HG02571 (cell line): ENCODE data around the gene KRTAP5-2.

ENCODE experiments used
- ATAC-seq: cut with Tn5 transposase; IDR thresholded peaks from one replicate; pipeline ENCODE4 v1.9.1; 2021; ENCODE audit warnings: mild to moderate bottlenecking, moderate library complexity; ENCODE audit not compliant: unreplicated experiment

KRTAP5-2 gene

GRCh38 chr11:1568441-1568911 is 29.6 kb downstream of the KRTAP5-2 start:
- no peak for ATAC-seq

DNA sequence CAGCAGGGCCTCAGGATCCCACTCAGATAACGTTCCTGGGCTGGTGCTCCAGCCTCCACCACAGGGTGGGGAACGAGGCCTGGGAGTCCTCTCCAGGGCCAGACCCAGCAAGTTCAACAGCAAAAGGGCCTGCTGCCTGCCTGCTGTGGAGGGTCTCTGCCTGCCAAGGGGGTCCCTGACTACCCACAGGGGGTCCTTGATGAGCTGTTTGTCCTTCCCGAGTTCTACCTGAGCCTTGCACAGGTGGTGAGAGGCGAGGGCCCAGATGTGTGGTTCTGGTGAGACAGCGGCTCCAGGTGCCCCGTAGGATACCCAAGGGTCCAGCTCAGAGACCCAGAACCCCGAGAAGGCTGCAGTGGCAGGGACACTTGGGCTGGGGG is 30.4 kb downstream of the KRTAP5-2 start:
- no peak for ATAC-seq

GRCh38 chr11:1567052-1567720 is 30.9 kb downstream of the KRTAP5-2 start:
- no peak for ATAC-seq

DNA sequence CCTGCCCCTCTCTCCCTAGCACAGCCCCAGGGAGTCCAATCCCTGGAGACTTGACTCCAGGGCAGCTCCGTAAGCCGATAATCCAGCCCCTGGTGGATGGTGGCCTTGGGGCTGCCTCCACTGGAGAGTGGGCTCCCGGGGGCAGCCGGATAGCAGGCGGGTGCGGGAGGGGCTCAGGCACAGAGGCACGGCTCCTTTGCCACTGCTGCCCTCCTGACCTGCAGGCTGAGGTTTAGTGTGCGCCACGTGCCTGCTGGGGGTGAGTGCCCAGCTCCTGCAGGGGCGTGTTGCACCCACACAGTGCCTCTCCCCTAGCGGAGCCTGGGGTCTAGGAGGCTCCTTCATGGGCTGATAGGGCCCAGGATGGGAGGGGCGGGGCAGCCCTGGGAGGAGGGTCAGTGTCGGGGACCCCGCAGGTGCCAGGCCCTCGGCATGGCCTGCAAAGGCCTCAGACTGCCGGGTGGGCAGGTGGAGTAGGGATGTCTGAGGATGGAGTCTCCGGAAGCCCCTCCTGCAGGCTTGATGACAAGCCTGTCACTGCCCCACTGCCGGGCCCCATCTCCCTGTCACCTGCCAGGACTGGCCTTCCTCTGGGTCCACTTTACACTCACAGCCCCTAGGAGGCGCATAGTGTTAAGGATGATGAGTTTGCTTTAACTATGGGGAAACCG is 31.6 kb downstream of the KRTAP5-2 start:
- no peak for ATAC-seq

- no peak for ATAC-seq
These were observed 32.2 kb downstream of the KRTAP5-2 start for GRCh38 chr11:1565904-1566247.

GRCh38 chr11:1565173-1565903 is 32.8 kb downstream of the KRTAP5-2 start:
- ATAC-seq = no peak

DNA sequence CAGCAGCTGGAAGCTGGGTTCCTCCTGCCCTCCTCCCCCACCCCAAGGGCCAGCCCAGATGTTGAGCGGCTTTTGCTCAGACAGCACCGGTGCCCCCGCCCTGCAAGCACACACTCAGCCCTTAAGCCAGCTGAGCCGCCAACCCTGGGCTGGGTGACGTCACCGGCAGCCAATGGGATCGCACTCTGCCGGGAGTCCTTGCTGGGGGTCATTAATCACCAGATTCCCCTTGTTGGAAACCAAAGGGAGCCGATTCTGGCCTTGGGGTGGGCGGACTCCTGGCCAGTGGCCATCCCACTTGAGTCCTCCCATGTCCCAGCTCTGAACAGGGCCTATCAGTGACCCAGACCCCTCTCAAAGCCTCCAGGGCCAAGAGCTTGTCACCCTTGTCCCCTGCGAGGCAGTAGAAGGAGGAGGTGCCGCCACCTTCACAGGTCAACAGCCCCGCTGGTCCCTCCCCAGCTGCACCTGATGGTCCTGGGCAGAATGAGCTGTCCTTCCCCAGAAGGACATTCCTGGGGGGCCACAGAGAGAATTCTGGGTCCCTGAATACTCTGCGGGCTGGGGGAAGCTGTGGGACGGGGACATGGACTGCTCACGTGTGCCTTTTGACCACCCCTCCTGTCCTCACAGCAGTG is 33.4 kb downstream of the KRTAP5-2 start:
- ATAC-seq = no peak

- no peak for ATAC-seq
These were observed 34.2 kb downstream of the KRTAP5-2 start for GRCh38 chr11:1563697-1564534.

DNA sequence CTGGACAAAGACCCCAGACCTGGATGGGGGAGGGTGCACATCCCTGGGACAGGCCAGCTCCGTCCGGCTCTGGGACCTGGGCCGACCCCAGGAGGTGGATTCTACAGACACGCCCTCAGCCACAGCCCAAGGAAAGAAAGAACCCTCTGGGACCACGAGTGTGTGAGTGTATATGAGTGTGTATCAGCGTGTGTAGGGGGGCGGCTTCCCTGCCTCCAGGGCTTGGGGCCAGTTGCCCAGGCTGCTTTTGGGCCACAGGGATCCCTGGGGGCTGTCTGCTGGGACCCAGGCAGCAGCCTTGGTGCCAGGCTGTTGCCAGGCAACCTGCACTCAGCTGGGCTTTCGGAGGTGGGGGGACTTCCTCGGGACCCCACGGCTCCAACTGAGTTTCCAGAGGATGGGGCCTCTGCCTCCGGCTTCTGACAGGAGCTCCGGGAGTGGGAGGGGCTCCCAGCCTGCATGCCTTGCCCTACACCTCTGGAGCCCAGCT is 34.9 kb downstream of the KRTAP5-2 start:
- ATAC-seq = no peak

DNA sequence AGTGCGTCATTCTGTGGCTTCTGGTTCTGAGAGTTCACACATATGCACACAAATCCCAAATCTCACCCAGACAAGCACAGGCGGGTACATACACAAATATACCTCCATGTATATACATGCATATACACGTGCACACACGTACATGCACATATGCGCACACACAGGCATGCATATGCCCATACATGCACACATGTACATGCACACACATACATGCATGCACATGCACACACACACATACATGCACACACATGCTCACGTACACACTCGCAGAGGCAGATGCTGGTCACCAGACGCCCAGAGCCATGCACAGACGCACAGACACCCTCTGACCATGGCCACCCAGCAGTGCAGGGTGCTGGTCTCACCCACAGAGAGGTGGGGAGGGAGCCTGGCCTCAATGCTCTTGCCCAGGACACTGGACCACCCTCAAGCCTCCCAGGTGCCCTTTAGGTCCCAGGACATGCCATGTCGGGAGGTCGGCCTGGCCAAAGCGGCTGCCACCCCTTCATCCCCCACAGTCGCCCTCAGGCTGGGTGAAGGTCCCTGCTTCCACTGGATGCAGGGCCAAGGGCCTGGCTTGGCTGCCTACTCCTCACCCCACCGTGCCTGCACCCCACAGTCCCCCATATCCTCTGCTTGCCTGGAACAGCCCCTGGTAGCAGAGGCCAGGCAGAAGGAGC is 35.5 kb downstream of the KRTAP5-2 start:
- no peak for ATAC-seq

GRCh38 chr11:1561955-1562354 is 36.1 kb downstream of the KRTAP5-2 start:
- ATAC-seq = no peak

DNA sequence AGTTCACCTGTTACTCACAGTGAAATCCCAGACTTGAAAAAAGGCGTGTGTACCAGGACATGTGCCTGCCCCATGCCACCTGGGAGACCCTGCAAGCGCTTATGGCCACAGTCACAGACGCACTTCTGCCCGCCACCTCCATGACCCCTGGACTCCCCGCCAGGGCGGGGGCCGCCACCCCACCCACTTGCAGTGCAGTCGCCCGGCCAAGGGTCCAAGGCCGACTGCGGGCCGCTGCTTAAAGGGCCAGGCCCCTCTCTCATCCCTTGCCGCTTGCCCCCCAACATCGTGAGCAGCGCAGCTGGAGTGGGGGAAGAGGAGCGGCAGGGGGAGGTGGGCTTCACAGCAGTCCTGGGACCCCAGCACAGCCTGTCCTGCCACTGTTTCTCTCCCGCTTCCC is 36.8 kb downstream of the KRTAP5-2 start:
- no peak for ATAC-seq

GRCh38 chr11:1560649-1561251 is 37.3 kb downstream of the KRTAP5-2 start:
- no peak for ATAC-seq

- ATAC-seq = no peak
These were observed 38.0 kb downstream of the KRTAP5-2 start for GRCh38 chr11:1560002-1560648.

DNA sequence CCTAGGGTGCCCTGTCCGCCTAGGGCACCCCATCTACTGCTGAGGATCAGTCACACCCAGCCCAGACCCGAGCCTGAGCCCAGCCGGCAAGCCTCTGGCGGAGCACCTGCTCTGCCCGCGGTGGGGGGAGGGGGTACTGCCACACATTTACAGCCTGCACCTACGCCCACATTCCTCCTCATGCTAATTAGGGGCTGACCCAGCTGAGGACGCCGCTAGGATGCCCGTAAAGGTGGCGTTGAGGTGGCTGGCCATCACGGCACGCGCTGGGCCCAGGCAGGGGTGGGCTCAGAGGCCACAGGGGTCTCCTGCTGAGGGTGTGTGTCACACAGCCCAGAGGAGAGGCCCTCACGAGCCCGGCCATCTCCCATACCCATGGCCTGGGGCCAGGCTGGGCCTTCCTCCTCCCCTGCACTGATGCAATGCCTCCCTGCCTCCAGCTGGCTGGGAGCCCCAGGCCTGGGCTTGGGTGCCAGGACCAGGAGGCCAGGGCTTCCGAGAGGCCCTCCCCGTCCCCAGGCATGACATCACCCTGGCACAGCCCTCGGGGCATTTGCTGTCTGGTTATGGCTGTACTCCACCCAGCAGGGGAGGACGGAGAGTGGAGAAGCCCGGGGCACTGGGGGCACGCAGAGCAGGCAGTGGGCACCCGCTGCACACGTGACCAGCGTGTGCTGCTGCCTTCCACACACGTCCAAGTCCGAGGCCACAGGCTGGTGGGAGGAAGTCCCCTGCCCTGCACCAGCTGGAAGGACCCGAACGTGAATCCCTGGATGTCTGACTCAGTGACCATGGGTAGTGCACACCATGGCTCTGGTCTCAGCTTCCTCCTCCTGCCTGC is 38.8 kb downstream of the KRTAP5-2 start:
- ATAC-seq = no peak

- ATAC-seq = no peak
These were observed 39.4 kb downstream of the KRTAP5-2 start for GRCh38 chr11:1558775-1559110.

- ATAC-seq = no peak
These were observed 40.0 kb downstream of the KRTAP5-2 start for GRCh38 chr11:1557904-1558774.
